ENCODE data around the gene ATXN1.

DNA sequence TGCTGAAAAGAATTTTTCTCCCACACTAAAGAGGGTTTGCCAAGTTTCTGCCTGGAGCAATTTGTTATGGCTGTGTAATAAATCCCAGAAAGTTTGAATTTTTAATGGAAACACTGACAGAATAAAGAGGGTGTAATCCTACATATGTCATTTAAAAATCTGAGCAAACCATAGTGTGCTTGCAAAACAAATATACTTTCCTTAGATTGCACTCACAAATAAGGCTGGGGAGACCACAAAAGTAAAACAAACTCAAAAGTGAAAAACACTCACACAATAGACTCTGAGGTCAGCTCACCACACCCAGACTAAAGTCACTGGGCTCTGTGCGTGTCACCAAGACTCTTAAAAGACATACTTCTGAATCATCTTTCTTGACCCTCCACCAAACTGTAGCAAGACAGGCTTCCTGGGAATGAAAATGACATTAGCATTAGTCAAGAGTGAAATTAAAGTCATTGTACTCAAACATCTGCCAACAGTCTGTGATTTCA is 4.8 kb upstream of the ATXN1 start:
- no peak for TF ChIP-seq EZH2 (IDR thresholded peaks at IDR 0.05; ENCODE audit: low read length)
- TF ChIP-seq, protein P1, sequence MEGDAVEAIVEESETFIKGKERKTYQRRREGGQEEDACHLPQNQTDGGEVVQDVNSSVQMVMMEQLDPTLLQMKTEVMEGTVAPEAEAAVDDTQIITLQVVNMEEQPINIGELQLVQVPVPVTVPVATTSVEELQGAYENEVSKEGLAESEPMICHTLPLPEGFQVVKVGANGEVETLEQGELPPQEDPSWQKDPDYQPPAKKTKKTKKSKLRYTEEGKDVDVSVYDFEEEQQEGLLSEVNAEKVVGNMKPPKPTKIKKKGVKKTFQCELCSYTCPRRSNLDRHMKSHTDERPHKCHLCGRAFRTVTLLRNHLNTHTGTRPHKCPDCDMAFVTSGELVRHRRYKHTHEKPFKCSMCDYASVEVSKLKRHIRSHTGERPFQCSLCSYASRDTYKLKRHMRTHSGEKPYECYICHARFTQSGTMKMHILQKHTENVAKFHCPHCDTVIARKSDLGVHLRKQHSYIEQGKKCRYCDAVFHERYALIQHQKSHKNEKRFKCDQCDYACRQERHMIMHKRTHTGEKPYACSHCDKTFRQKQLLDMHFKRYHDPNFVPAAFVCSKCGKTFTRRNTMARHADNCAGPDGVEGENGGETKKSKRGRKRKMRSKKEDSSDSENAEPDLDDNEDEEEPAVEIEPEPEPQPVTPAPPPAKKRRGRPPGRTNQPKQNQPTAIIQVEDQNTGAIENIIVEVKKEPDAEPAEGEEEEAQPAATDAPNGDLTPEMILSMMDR (optimal IDR thresholded peaks at IDR 0.05 in 1 of 3, IDR thresholded peaks at IDR 0.05 in 1 of 3, conservative IDR thresholded peaks at IDR 0.05 in 1 of 3; ENCODE audit: extremely low read depth in 1 of 3, insufficient read depth in 2 of 3, low read length in 3 of 3): no peak

All from keratinocyte (primary cell).